ENCODE measurements around the gene PCBP1. TPM values are rescaled to one million over a fixed set of nuclear protein-coding genes. Genes with fewer than 3 reads are reported as not detected.

PCBP1 gene
- polyA plus RNA-seq, 1 experiment, result 87.4 TPM

DNA sequence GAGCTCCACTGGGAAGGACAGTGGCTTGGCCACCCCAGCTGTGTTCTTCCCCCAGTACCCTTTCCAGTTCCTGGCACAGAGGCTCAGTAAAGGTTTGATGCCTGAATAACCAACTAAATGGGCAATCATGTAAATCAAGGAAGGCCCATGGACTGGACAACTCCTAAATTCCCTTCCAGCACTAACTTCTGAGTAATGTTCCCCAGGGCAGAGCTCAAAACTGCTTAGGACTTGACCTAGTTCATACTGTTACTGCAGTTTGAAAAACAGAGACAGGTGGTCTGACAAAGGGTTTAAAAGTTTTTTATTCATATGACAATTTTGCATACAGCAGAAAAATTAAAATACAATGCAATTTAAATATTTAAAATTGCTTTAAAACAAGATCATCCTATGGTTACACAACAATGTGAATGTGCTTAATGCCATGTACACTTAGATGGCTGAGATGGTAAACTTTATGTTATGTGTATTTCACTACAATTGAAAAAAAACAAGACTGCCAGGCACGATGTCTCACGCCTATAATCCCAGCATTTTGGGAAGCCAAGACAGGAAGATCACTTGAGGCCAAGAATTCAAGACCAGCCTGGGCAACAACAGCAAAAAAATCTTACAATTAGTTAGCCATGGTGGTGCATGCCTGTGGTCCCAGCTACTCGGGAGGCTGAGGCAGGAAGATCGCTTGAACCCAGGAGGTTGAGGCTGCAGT, 26.2 kb downstream of the PCBP1 start:
- Histone ChIP-seq H3K36me3 (ENCODE audit: control insufficient read depth, insufficient read depth, low read length) (no peaks in the 10 kb centered on the region), H3K27me3 (ENCODE audit: control insufficient read depth, insufficient read depth, low read length) (no peaks in the 10 kb centered on the region), H3K4me3 (ENCODE audit: low read depth, low read length) (no peak overlapping the region)
- POLR2A ChIA-PET, result no interaction called here
- TF ChIP-seq, protein P1, sequence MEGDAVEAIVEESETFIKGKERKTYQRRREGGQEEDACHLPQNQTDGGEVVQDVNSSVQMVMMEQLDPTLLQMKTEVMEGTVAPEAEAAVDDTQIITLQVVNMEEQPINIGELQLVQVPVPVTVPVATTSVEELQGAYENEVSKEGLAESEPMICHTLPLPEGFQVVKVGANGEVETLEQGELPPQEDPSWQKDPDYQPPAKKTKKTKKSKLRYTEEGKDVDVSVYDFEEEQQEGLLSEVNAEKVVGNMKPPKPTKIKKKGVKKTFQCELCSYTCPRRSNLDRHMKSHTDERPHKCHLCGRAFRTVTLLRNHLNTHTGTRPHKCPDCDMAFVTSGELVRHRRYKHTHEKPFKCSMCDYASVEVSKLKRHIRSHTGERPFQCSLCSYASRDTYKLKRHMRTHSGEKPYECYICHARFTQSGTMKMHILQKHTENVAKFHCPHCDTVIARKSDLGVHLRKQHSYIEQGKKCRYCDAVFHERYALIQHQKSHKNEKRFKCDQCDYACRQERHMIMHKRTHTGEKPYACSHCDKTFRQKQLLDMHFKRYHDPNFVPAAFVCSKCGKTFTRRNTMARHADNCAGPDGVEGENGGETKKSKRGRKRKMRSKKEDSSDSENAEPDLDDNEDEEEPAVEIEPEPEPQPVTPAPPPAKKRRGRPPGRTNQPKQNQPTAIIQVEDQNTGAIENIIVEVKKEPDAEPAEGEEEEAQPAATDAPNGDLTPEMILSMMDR (IDR thresholded peaks at IDR 0.05; ENCODE audit: insufficient read depth, low read depth, low read length), result no peak
- CTCF ChIA-PET, result interaction anchor here (1.3 kb wide), 1 partner anchor 9 kb away, joined by 4 read pairs; no protein-coding TSS in a partner anchor
- DNase-seq (ENCODE audit: low read depth), result no peak

DNA sequence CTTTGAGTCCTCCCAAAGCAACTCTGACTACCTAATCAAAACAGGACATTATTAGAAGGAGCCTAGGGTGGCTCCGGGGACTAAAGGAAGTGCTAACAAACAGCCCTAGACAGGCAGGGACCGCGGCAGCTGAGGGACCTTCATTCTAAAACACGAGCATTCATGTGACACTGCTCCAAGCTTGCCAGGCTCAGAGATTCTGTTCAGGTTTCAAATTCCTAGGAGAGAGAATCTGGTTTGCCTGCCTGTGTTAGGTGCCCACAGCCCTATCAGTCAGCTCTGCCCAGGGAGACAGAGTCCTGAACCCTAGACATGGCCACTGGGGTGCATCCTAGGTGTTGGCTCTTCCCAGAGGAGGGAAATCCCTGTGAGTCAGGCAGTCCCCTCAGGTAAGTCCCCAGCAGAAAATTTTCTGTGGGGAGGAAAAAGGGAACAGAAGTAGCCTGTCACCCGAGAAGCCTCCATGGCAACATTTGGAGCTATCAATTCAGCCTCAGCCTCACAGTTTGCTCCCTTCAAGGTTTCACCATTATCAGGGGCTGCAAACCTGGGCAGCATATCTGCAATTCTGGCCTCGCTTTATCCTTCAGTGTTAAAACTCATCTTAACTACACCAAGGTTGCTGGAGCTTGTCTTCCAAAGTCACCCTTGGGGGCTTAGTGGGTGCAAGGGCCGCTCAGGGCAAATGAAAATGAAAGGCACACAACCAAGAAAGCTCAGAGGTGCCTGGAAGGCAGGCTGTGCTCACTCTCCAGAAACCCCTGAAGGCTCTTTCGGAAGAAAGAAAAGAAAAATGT, 28.6 kb downstream of the PCBP1 start:
- no peak for DNase-seq (ENCODE audit: low read depth)
- Histone ChIP-seq H3K27me3 (ENCODE audit: control insufficient read depth, insufficient read depth, low read length) (no peaks in the 10 kb centered on the region), H3K4me3 (ENCODE audit: low read depth, low read length) (no peak overlapping the region), H3K36me3 (ENCODE audit: control insufficient read depth, insufficient read depth, low read length) (no peaks in the 10 kb centered on the region)
- ChIA-PET CTCF (no interaction called here), POLR2A (interaction anchor here (0.8 kb wide), 1 partner anchor 27 kb away, joined by 3 read pairs; no protein-coding TSS in a partner anchor)
- TF ChIP-seq, protein P1 (IDR thresholded peaks at IDR 0.05; ENCODE audit: insufficient read depth, low read depth, low read length), result no peak

- DNase-seq (ENCODE audit: low read depth), result no peak
- Histone ChIP-seq H3K27me3 (ENCODE audit: control insufficient read depth, insufficient read depth, low read length) (no peaks in the 10 kb centered on the region), H3K36me3 (ENCODE audit: control insufficient read depth, insufficient read depth, low read length) (no peaks in the 10 kb centered on the region), H3K4me3 (ENCODE audit: low read depth, low read length) (no peak overlapping the region)
- TF ChIP-seq, protein P1 (IDR thresholded peaks at IDR 0.05; ENCODE audit: insufficient read depth, low read depth, low read length), result no peak
- ChIA-PET POLR2A (no interaction called here), CTCF (no interaction called here)
Observed at GRCh38 chr2:70116936-70117552, 29.8 kb downstream of the PCBP1 start.

DNA sequence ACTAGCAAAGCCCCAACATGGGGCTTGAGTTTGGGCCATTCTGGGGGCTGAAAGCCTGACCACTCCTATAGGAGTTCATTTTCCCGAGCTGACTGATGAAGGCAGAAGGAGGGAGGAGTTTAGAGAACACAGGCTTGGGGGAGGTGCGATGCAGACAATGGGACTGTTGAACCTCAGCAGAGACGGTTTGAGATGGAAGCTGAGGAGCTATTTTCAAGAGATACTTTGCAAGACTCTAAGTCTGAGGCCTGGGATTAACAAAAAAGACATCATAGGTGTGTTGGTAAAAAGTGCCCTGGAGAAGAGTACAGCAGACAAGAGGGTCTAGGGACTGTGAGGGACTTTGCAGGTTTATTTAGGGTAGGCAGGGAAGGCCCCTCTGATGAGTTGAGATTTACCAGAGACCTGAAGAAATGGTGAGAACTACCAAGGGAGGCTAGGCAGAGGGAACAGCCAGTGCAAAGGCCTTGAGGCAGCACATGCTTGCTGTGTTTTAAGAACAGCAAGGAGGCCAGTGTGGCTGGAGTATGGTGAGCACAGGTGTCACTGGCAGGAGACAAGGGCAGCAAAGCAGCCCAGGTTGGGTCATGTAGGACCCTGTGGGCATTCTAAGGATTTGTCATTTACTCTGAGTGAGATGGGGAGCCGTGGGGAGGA, 31.6 kb downstream of the PCBP1 start:
- POLR2A ChIA-PET, result no interaction called here
- Histone ChIP-seq H3K4me3 (ENCODE audit: low read depth, low read length) (no peak overlapping the region), H3K27me3 (ENCODE audit: control insufficient read depth, insufficient read depth, low read length) (no peaks in the 10 kb centered on the region), H3K36me3 (ENCODE audit: control insufficient read depth, insufficient read depth, low read length) (no peaks in the 10 kb centered on the region)
- TF ChIP-seq, protein P1 (IDR thresholded peaks at IDR 0.05; ENCODE audit: insufficient read depth, low read depth, low read length), result no peak
- DNase-seq (ENCODE audit: low read depth), result no peak
- CTCF ChIA-PET, result no interaction called here
